H1 (cell line): ENCODE data around the gene TRABD2B. TPM values are rescaled to one million over a fixed set of nuclear protein-coding genes. Genes with fewer than 3 reads are reported as not detected.

Experiments used
- CTCF ChIA-PET: fragments of 300-600 bp; sonication (Branson Sonifier 250); formaldehyde crosslinking; loops from one replicate; lab custom pipeline; 2021; ENCODE audit not compliant: partially characterized antibody; lab: Charles Lee
- POLR2A ChIA-PET: fragments of 300-600 bp; sonication (Branson Sonifier 250); formaldehyde crosslinking; loops from one replicate; lab custom pipeline; 2021; ENCODE audit warnings: inconsistent platforms; ENCODE audit not compliant: partially characterized antibody; lab: Charles Lee
- DNase-seq, 2 experiments: peaks; one replicate each; pipeline versions ENCODE4 v3.0.0 to v3.0.0-alpha.2; 2010 to 2022; ENCODE audit warnings: low spot score in 2 of 2, low read depth in 1 of 2, mixed read lengths in 1 of 2
- FAIRE-seq: peaks from 2 replicates; lab custom pipeline; 2011; peaks lifted over from hg19 to GRCh38; lab: Jason Lieb, UNC
- H2AFZ ChIP-seq: 2 replicates; pipeline ENCODE4 v1.8.1; 2012; ENCODE audit warnings: low read length, inconsistent platforms
- H2AK5ac ChIP-seq: 2 replicates; pipeline ENCODE4 v1.6.1; 2013; ENCODE audit warnings: low read depth, low read length
- H2BK120ac ChIP-seq: replicated peaks from 2 replicates; pipeline ENCODE3; 2013; ENCODE audit warnings: low read depth, low read length, inconsistent platforms
- H2BK12ac ChIP-seq: 2 replicates; pipeline ENCODE4 v1.6.1; 2013; ENCODE audit warnings: low read depth, low read length
- H2BK15ac ChIP-seq: 2 replicates; pipeline ENCODE4 v1.6.1; 2013; ENCODE audit warnings: low read length
- H2BK20ac ChIP-seq: 2 replicates; pipeline ENCODE4 v1.6.1; 2013; ENCODE audit warnings: low read length
- H2BK5ac ChIP-seq: 2 replicates; pipeline ENCODE4 v1.6.1; 2013; ENCODE audit warnings: low read depth, low read length
- H3K14ac ChIP-seq: 2 replicates; pipeline ENCODE4 v1.6.1; 2013; ENCODE audit warnings: inconsistent platforms; ENCODE audit not compliant: insufficient read length
- H3K18ac ChIP-seq: 2 replicates; pipeline ENCODE4 v1.6.1; 2013; ENCODE audit warnings: low read length; ENCODE audit errors: extremely low read depth
- H3K23ac ChIP-seq: 2 replicates; pipeline ENCODE4 v1.6.1; 2013; ENCODE audit warnings: inconsistent platforms; ENCODE audit not compliant: insufficient read length
- H3K23me2 ChIP-seq: 2 replicates; pipeline ENCODE4 v1.6.1; 2013; ENCODE audit warnings: low read depth, low read length
- H3K27ac ChIP-seq: 2 replicates; pipeline ENCODE4 v1.6.1; 2011; ENCODE audit warnings: low read depth, low read length, inconsistent platforms
- H3K27me3 ChIP-seq, 4 experiments: replicated peaks in 1 of 4; 1 replicate in 1 of 4; 2 replicates in 3 of 4; pipeline versions ENCODE4 v1.6.1 to v1.8.1; 2011 to 2013; ENCODE audit warnings: low read length in 3 of 4, mild to moderate bottlenecking in 3 of 4, inconsistent platforms in 2 of 4, mixed read lengths in 2 of 4, moderate library complexity in 1 of 4; ENCODE audit not compliant: control insufficient read depth in 3 of 4, insufficient read depth in 3 of 4; ENCODE audit errors: extremely low read depth in 1 of 4
- H3K36me3 ChIP-seq, 4 experiments: 2 replicates each; pipeline versions ENCODE4 v1.6.1 to v1.8.1; 2011 to 2013; ENCODE audit warnings: mild to moderate bottlenecking in 4 of 4, low read length in 3 of 4, moderate library complexity in 2 of 4, control low read depth in 1 of 4, inconsistent platforms in 1 of 4; ENCODE audit not compliant: insufficient read depth in 4 of 4, control insufficient read depth in 2 of 4
- H3K4ac ChIP-seq: replicated peaks from 2 replicates; pipeline ENCODE3; 2013; ENCODE audit warnings: low read length, low read depth, mixed read lengths, inconsistent platforms; ENCODE audit not compliant: insufficient read length
- H3K4me1 ChIP-seq, 4 experiments: replicated peaks in 1 of 4; 1 replicate in 1 of 4; 2 replicates in 3 of 4; pipeline versions ENCODE4 v1.6.1 to v1.8.1; 2011 to 2013; ENCODE audit warnings: low read length in 3 of 4, inconsistent platforms in 2 of 4, mixed read lengths in 1 of 4; ENCODE audit not compliant: insufficient read depth in 4 of 4, control insufficient read depth in 3 of 4
- H3K4me2 ChIP-seq, 2 experiments: 2 replicates each; pipeline versions ENCODE4 v1.6.1 to v1.8.1; 2011 to 2013; ENCODE audit warnings: low read depth in 2 of 2, low read length in 2 of 2, control low read depth in 1 of 2, inconsistent platforms in 1 of 2, mild to moderate bottlenecking in 1 of 2; ENCODE audit not compliant: insufficient read depth in 1 of 2
- H3K4me3 ChIP-seq, 4 experiments: fragments of 200-600, 300-600 bp in 1 of 4; sonication (generic), shearing (Covaris generic), sonication (Bioruptor Twin) in 1 of 4; 2 replicates each; pipeline versions ENCODE4 v1.5.1 to v1.8.1; 2011 to 2016; ENCODE audit warnings: low read length in 4 of 4, low read depth in 3 of 4, control low read depth in 2 of 4, inconsistent platforms in 2 of 4, mild to moderate bottlenecking in 2 of 4, mixed read lengths in 1 of 4, moderate library complexity in 1 of 4; ENCODE audit not compliant: insufficient read depth in 2 of 4; ENCODE audit errors: extremely low read depth in 1 of 4
- H3K56ac ChIP-seq: replicated peaks from 2 replicates; pipeline ENCODE3; 2013; ENCODE audit warnings: low read depth, mild to moderate bottlenecking, mixed read lengths, low read length, inconsistent platforms; ENCODE audit not compliant: insufficient read length
- H3K79me1 ChIP-seq: 2 replicates; pipeline ENCODE4 v1.6.1; 2013; ENCODE audit warnings: low read depth, low read length, control low read depth
- H3K79me2 ChIP-seq, 2 experiments: 2 replicates each; pipeline versions ENCODE4 v1.6.1 to v1.8.1; 2012 to 2013; ENCODE audit warnings: low read length in 2 of 2, mild to moderate bottlenecking in 2 of 2, inconsistent platforms in 1 of 2; ENCODE audit not compliant: insufficient read depth in 2 of 2, control insufficient read depth in 1 of 2
- H3K9ac ChIP-seq, 4 experiments: replicated peaks in 1 of 4; 1 replicate in 1 of 4; 2 replicates in 3 of 4; pipeline versions ENCODE4 v1.6.1 to v1.8.1; 2011 to 2013; ENCODE audit warnings: low read depth in 3 of 4, low read length in 3 of 4, control low read depth in 2 of 4, mild to moderate bottlenecking in 2 of 4, moderate library complexity in 2 of 4, inconsistent platforms in 1 of 4; ENCODE audit errors: extremely low read depth in 1 of 4
- H3K9me3 ChIP-seq, 2 experiments: 2 replicates each; pipeline versions ENCODE4 v1.6.1 to v1.8.1; 2012 to 2013; ENCODE audit warnings: mild to moderate bottlenecking in 2 of 2, moderate library complexity in 2 of 2, control low read depth in 1 of 2, inconsistent platforms in 1 of 2, low read depth in 1 of 2, low read length in 1 of 2, mixed read lengths in 1 of 2; ENCODE audit not compliant: insufficient read depth in 2 of 2
- H4K20me1 ChIP-seq, 2 experiments: replicated peaks in 1 of 2; 2 replicates each; pipeline versions ENCODE3 to v1.8.1; 2011 to 2013; ENCODE audit warnings: inconsistent platforms in 2 of 2, low read length in 2 of 2, mild to moderate bottlenecking in 1 of 2; ENCODE audit not compliant: insufficient read depth in 2 of 2, control insufficient read depth in 1 of 2
- H4K5ac ChIP-seq: 2 replicates; pipeline ENCODE4 v1.6.1; 2013; ENCODE audit warnings: low read length, low read depth, mixed read lengths, inconsistent platforms; ENCODE audit not compliant: insufficient read length
- H4K8ac ChIP-seq: 2 replicates; pipeline ENCODE4 v1.8.0; 2013; ENCODE audit warnings: mild to moderate bottlenecking, moderate library complexity, low read length, inconsistent platforms; ENCODE audit not compliant: insufficient read depth; ENCODE audit errors: extremely low read depth
- H4K91ac ChIP-seq: replicated peaks from 2 replicates; pipeline ENCODE3; 2013; ENCODE audit warnings: low read length, mixed read lengths, inconsistent platforms; ENCODE audit not compliant: insufficient read length
- TEAD4 ChIP-seq: IDR thresholded peaks from 2 replicates; pipeline ENCODE4 v1.6.1; 2012; ENCODE audit warnings: low read depth, low read length, inconsistent platforms, mixed read lengths
- WGBS, 2 experiments: shearing (Covaris generic) in 1 of 2; methylation state at CpG; one replicate each; pipeline versions ENCODE4 v1.1.6 to v1.1.7; 2013 to 2015; ENCODE audit warnings: low lambda C conversion rate in 2 of 2, mixed read lengths in 2 of 2, inconsistent platforms in 1 of 2, low coverage in 1 of 2, missing lambda C conversion rate in 1 of 2; ENCODE audit not compliant: insufficient replicate concordance in 2 of 2, insufficient coverage in 1 of 2, insufficient read length in 1 of 2; ENCODE audit errors: extremely low coverage in 1 of 2, missing lambda C conversion rate in 1 of 2; 5-methylcytosine and 5-hydroxymethylcytosine counted together
- polyA plus RNA-seq, 7 experiments: library from polyadenylated mRNA; depleted of rRNA in 3 of 7; stranded (reverse) in 5 of 7; unstranded in 2 of 7; fragments of >200 nt in 5 of 7; fragments of 200-250 nt in 2 of 7; gene quantifications; 1 replicate in 5 of 7; 2 replicates in 1 of 7; 4 replicates in 1 of 7; pipeline versions ENCODE4 v1.2.1 to v1.2.3, GENCODE V29; 2011 to 2013; ENCODE audit warnings: missing spikeins in 2 of 7, mixed read lengths in 2 of 7
- total RNA-seq: library from RNA; stranded (reverse); fragmentation: NEBNext Ultra II Directional; extraction: Animal tissue kit (Norgen Biotek cat#: 25700); gene quantifications from 2 replicates; pipeline ENCODE4 v1.2.1, GENCODE V29; 2021
- TF ChIP-seq, protein P1 (sequence below): IDR thresholded peaks from 2 replicates; pipeline ENCODE4 v1.6.1; 2011; ENCODE audit warnings: low read length, improper control_type of control experiment

The TRABD2B gene
- total and polyA plus RNA-seq, 2 of the 8 experiments (the other 6 are each of a cell fraction or from before 2014, with no cell fraction given): 0.95 to 3.4 TPM

DNA sequence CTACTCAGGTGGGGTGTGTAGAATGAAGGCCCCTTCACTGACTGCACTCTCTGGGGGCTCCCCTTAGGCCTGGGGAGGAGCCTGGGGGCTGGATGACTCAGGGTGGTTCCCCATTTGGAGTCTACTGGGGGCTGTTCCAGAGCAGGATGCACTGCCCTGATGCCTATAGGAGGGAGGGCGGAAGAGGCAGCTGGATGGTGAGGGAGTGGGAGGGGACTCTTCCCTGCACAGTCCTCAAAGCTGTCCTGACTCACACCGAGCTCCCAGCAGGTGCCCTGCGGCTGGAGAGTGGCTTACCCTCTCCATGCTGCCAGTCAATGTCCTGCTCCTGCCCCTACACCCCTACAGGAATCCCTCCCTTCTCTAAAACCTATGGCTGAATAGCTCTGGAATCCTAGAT is 204.4 kb downstream of the TRABD2B start:
- Histone ChIP-seq H2BK120ac (no peak overlapping the region), H3K9ac (no peak overlapping the region), H2AK5ac (no peak overlapping the region), H3K4me3 (no peak overlapping the region), H3K27ac (no peak overlapping the region), H3K23ac (no peak overlapping the region), H4K20me1 (peaks cover 0 to 1% of the 10 kb centered on the region in 2 experiments), H3K18ac (no peak overlapping the region), H2BK15ac (no peak overlapping the region), H3K27me3 (no peaks in the 10 kb centered on the region), H3K4me2 (no peak overlapping the region), H2BK12ac (no peak overlapping the region), H2BK5ac (no peak overlapping the region), H3K4ac (no peak overlapping the region), H3K4me1 (no peaks in the 10 kb centered on the region; a peak in 1 of 7 replicates), H4K5ac (no peak overlapping the region), H3K9me3 (no peaks in the 10 kb centered on the region), H4K8ac (no peak overlapping the region; the same call in 1 of the 2 replicates), H2AFZ (no peak overlapping the region), H3K36me3 (no peaks in the 10 kb centered on the region), H3K79me2 (no peaks in the 10 kb centered on the region), H2BK20ac (no peak overlapping the region), H3K14ac (no peak overlapping the region), H4K91ac (no peak overlapping the region), H3K79me1 (no peaks in the 10 kb centered on the region), H3K56ac (no peak overlapping the region), H3K23me2 (no peaks in the 10 kb centered on the region)
- DNase-seq (no peak), FAIRE-seq (no peak)
- ChIA-PET POLR2A (no interaction called here), CTCF (interaction anchor here (0.9 to 1.2 kb wide), 2 partner anchors 11 to 54 kb away, joined by 3 to 5 read pairs; no protein-coding TSS in a partner anchor)
- WGBS, 2 experiments: 88% methylated on average over 3 of the region's 3 CpGs; no CpG with 5 or more reads in 1 of the 2 experiments
- TF ChIP-seq, protein P1, sequence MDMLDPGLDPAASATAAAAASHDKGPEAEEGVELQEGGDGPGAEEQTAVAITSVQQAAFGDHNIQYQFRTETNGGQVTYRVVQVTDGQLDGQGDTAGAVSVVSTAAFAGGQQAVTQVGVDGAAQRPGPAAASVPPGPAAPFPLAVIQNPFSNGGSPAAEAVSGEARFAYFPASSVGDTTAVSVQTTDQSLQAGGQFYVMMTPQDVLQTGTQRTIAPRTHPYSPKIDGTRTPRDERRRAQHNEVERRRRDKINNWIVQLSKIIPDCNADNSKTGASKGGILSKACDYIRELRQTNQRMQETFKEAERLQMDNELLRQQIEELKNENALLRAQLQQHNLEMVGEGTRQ: 0 out of 2 replicates have a peak, but pooled peaks have one; percentile 14
- TF ChIP-seq TEAD4: no peak
- TF ChIP-seq, all 59 proteins: peak for 1
